NT2/D1 (cell line): ENCODE results near the gene POLDIP3.

Experiments
- YY1 ChIP-seq: IDR thresholded peaks from 2 replicates; pipeline ENCODE4 v1.6.1; 2011; ENCODE audit not compliant: insufficient read length, insufficient read depth
- ZNF274 ChIP-seq: IDR thresholded peaks from 2 replicates; pipeline ENCODE4 v1.6.1; 2011; ENCODE audit warnings: mild to moderate bottlenecking, low read depth, low read length

GRCh38 chr22:42655693-42656092 lies 41.0 kb upstream of the POLDIP3 start:
- no peak for TF ChIP-seq ZNF274
- TF ChIP-seq YY1 = no peak
